ENCODE measurements around the gene PRELID3B. TPM values are rescaled to one million over a fixed set of nuclear protein-coding genes. Genes with fewer than 3 reads are reported as not detected.

PRELID3B gene
- total RNA-seq, 1 experiment from 2014 or later, result 83.4 TPM

DNA sequence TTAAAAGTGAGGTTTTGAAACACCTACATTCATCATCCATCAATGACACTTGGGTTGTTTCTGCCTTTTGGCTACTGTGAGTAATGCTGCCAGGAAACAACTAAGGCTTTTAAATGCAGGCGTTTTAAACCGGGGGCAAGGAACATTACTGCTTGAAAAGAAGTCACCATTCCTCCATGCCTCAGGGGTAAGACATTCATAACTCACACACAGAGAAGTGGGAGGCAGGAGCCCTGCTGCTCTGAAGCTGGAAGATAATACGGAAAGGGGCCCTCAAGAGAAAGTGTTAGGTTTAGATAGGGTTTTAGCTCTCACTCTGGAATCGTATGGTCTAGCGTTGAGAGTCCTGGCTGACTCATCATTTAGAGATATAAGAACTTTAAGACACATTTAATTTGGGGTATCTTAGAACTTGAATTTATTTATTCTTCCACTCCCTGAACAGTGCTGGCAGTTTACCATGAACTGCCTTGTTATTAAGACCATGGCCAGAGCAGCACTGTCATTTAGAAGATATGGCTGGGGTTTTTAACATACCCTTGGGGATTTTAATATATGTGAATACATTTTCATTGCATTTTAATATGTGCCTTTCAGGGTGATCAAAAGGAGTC lies 21.5 kb downstream of the PRELID3B start:
- no peak overlapping the region for H3K4me3 ChIP-seq (ENCODE audit: low read depth, low read length, poor library complexity, severe bottlenecking)
- ChIA-PET CTCF (no interaction called here), POLR2A (ENCODE audit: low non-redundant PET) (no interaction called here)
- peak; percentile 63 for DNase-seq (ENCODE audit: low spot score)
- TF ChIP-seq EZH2 (IDR thresholded peaks at IDR 0.05; ENCODE audit: borderline replicate concordance, low read depth, low read length, poor library complexity, severe bottlenecking), result no peak
- TF ChIP-seq, protein P1, sequence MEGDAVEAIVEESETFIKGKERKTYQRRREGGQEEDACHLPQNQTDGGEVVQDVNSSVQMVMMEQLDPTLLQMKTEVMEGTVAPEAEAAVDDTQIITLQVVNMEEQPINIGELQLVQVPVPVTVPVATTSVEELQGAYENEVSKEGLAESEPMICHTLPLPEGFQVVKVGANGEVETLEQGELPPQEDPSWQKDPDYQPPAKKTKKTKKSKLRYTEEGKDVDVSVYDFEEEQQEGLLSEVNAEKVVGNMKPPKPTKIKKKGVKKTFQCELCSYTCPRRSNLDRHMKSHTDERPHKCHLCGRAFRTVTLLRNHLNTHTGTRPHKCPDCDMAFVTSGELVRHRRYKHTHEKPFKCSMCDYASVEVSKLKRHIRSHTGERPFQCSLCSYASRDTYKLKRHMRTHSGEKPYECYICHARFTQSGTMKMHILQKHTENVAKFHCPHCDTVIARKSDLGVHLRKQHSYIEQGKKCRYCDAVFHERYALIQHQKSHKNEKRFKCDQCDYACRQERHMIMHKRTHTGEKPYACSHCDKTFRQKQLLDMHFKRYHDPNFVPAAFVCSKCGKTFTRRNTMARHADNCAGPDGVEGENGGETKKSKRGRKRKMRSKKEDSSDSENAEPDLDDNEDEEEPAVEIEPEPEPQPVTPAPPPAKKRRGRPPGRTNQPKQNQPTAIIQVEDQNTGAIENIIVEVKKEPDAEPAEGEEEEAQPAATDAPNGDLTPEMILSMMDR (conservative IDR thresholded peaks at IDR 0.05; ENCODE audit: low read depth, low read length), result no peak
- peaks cover 21% of the 10 kb centered on the region for H3K36me3 ChIP-seq (ENCODE audit: insufficient read depth, low read length, poor library complexity, severe bottlenecking)
- H3K4me1 ChIP-seq (ENCODE audit: insufficient read depth, low read length, poor library complexity, severe bottlenecking), result peaks cover 15% of the 10 kb centered on the region
- no peaks in the 10 kb centered on the region for H3K9me3 ChIP-seq (ENCODE audit: low read depth, low read length, poor library complexity, severe bottlenecking)
- no peaks in the 10 kb centered on the region for H3K27me3 ChIP-seq (replicated peaks; ENCODE audit: insufficient read depth, low read depth, low read length, poor library complexity)
- no TSS peak for BruUV-seq (replicated peaks)
- H3K27ac ChIP-seq (ENCODE audit: low read depth, low read length, poor library complexity, severe bottlenecking), result peak overlapping the region; percentile 74
- intact Hi-C loops (cut with micrococcal nuclease; ENCODE audit: unreplicated experiment), result no loop called here

DNA sequence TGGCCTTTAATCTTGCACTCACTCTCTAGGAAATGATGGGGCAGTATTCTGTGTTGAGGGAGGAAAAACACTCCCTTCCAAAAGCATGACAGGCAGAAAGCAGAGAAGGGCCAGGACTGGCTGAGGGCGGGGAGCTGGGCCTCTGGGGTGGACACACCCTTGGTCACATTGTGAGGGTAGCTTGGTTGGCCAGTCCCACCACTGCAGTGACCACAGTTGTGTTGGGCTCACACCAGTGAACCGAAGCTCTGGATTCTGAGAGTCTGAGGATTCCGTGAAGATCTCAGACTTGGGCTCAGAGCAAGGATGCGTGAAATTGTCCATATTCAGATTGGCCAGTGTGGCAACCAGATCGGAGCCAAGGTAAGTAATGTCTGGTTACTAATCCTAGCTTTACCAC lies 23.4 kb downstream of the PRELID3B start, which contains the start of gene TUBB1:
Gene TUBB1, plus strand, starts transcription at position 213 of the 400 bp plus-strand sequence. Its CDS starts 94 bp downstream, at position 307.
- no peak for DNase-seq (ENCODE audit: low spot score)
- Histone ChIP-seq H3K27ac (ENCODE audit: low read depth, low read length, poor library complexity, severe bottlenecking) (no peak within 1 kb of the TSS), H3K27me3 (replicated peaks; ENCODE audit: insufficient read depth, low read depth, low read length, poor library complexity) (no peaks in the 10 kb centered on the region), H3K4me3 (ENCODE audit: low read depth, low read length, poor library complexity, severe bottlenecking) (no peak within 1 kb of the TSS), H3K9me3 (ENCODE audit: low read depth, low read length, poor library complexity, severe bottlenecking) (no peaks in the 10 kb centered on the region), H3K36me3 (ENCODE audit: insufficient read depth, low read length, poor library complexity, severe bottlenecking) (peaks cover 3% of the 10 kb centered on the region), H3K4me1 (ENCODE audit: insufficient read depth, low read length, poor library complexity, severe bottlenecking) (peaks cover 15% of the 10 kb centered on the region)
- CTCF ChIA-PET, result no interaction called here
- TF ChIP-seq EZH2 (IDR thresholded peaks at IDR 0.05; ENCODE audit: borderline replicate concordance, low read depth, low read length, poor library complexity, severe bottlenecking), result no peak
- TF ChIP-seq, protein P1 (conservative IDR thresholded peaks at IDR 0.05; ENCODE audit: low read depth, low read length), result no peak
- POLR2A ChIA-PET (ENCODE audit: low non-redundant PET), result no interaction called here
- intact Hi-C loops (cut with micrococcal nuclease; ENCODE audit: unreplicated experiment), result no loop called here
- no TSS peak for BruUV-seq (replicated peaks)

DNA sequence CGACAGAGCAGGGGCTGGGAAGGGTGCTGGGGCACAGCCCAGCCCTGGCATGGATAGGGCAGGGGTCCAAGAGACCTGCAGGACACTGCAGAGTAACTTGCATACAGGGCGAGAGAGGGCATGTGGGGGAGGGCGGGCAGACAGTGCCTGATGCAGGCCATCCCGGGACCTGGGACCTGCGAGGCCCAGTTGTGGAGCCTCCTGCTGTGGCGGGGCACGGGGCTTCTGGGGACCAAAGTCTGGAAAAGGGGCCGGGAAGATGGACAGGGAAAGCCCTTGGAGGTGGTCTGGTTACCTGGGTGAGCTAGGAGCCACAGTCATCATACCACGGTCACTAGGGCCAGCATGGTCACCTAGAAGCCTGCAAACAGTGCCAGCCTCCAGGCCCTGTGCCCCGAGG lies 23.8 kb downstream of the PRELID3B start:
- H3K27me3 ChIP-seq (replicated peaks; ENCODE audit: insufficient read depth, low read depth, low read length, poor library complexity), result no peaks in the 10 kb centered on the region
- H3K4me3 ChIP-seq (ENCODE audit: low read depth, low read length, poor library complexity, severe bottlenecking), result no peak overlapping the region
- no peak for DNase-seq (ENCODE audit: low spot score)
- H3K4me1 ChIP-seq (ENCODE audit: insufficient read depth, low read length, poor library complexity, severe bottlenecking), result peaks cover 15% of the 10 kb centered on the region
- H3K36me3 ChIP-seq (ENCODE audit: insufficient read depth, low read length, poor library complexity, severe bottlenecking), result no peaks in the 10 kb centered on the region
- CTCF ChIA-PET, result interaction anchor here (0.6 kb wide), 1 partner anchor 270 kb away, joined by 6 read pairs; no protein-coding TSS in a partner anchor
- H3K9me3 ChIP-seq (ENCODE audit: low read depth, low read length, poor library complexity, severe bottlenecking), result no peaks in the 10 kb centered on the region
- H3K27ac ChIP-seq (ENCODE audit: low read depth, low read length, poor library complexity, severe bottlenecking), result no peak overlapping the region
- no peak for TF ChIP-seq EZH2 (IDR thresholded peaks at IDR 0.05; ENCODE audit: borderline replicate concordance, low read depth, low read length, poor library complexity, severe bottlenecking)
- TF ChIP-seq, protein P1 (conservative IDR thresholded peaks at IDR 0.05; ENCODE audit: low read depth, low read length), result no peak
- BruUV-seq (replicated peaks), result no TSS peak
- POLR2A ChIA-PET (ENCODE audit: low non-redundant PET), result no interaction called here
- intact Hi-C loops (cut with micrococcal nuclease; ENCODE audit: unreplicated experiment), result no loop called here
